Measurements from ENCODE around the gene SLC35A4. TPM values are rescaled to one million over a fixed set of nuclear protein-coding genes. Genes with fewer than 3 reads are reported as not detected.

SLC35A4 gene
- total and polyA plus RNA-seq, 4 donors, result 17.5 to 37.0 (median 26.6) TPM

DNA sequence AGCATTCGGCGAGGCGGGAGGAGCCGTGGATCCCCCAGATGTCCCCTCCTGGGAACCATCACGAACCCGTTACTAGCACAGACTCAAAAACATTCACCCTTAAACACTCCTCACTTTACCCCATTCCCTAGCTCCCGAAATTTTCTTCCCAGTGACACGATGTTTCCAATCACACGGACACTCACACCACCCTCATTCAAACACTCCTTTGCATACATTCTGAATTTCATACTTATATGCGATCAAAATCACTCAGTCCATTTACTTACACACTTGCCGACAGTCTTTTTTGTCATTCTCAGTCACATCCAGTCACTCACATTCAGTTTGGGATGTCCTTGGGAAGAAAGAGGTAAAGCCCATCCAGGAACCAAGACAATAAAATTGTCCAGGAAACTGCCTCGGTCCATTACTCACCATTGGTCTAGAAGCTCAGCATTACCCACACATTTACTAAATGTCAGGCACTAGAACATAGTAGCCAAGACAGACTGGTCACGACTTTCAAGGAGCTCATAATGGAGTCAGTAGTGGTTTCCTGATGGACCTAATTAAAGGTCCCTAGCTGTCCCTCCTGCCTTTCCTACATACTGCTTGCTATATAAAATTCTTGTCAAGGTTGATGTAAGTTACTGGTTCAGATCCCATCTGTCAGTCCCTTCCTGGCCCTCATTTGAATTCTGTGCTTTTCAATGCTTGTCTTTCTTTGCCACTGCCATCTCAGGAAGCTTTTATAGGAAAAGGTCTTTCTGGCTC is 574 bp downstream of the SLC35A4 start:
- Histone ChIP-seq H3K27ac (ENCODE audit: low read depth in 1 of 2, low read length in 2 of 2) (peak overlapping the region; percentile 92 to 96), H3K9ac (ENCODE audit: low read depth in 1 of 2, low read length in 2 of 2) (peak overlapping the region; percentile 73 to 95), H3K36me3 (ENCODE audit: control insufficient read depth in 4 of 4, insufficient read depth in 3 of 4, low read depth in 1 of 4, low read length in 3 of 4) (peaks cover 6 to 20% (median 15%) of the 10 kb centered on the region in 4 donors), H3K4me3 (ENCODE audit: low read depth in 1 of 3, low read length in 3 of 3) (peak overlapping the region; percentile 66 to 97 (median 93)), H3K4me1 (ENCODE audit: control insufficient read depth in 4 of 4, insufficient read depth in 4 of 4, low read length in 3 of 4) (peaks cover 23 to 75% (median 70%) of the 10 kb centered on the region in 4 donors), H3K27me3 (ENCODE audit: control insufficient read depth in 4 of 4, insufficient read depth in 4 of 4, low read length in 3 of 4) (no peaks in the 10 kb centered on the region), H3K9me3 (ENCODE audit: control insufficient read depth in 4 of 4, low read length in 3 of 4) (no peaks in the 10 kb centered on the region)
- TF ChIP-seq RAD21 (IDR thresholded peaks at IDR 0.05) (no peak), TAF1 (conservative IDR thresholded peaks at IDR 0.05) (no peak), SP1 (IDR thresholded peaks at IDR 0.05) (no peak), EGR1 (IDR thresholded peaks at IDR 0.05; ENCODE audit: low read depth in 2 of 2) (no peak), GABPA (IDR thresholded peaks at IDR 0.05 in 1 of 2, conservative IDR thresholded peaks at IDR 0.05 in 1 of 2) (no peak), NR2F2 (IDR thresholded peaks at IDR 0.05) (no peak), JUND (IDR thresholded peaks at IDR 0.05) (no peak), RXRA (IDR thresholded peaks at IDR 0.05) (no peak), HNF4A (conservative IDR thresholded peaks at IDR 0.05) (no peak), FOXA1 (IDR thresholded peaks at IDR 0.05) (no peak), FOXA2 (IDR thresholded peaks at IDR 0.05) (no peak), YY1 (IDR thresholded peaks at IDR 0.05) (no peak), HNF4G (IDR thresholded peaks at IDR 0.05) (no peak)
- TF ChIP-seq, protein P1, sequence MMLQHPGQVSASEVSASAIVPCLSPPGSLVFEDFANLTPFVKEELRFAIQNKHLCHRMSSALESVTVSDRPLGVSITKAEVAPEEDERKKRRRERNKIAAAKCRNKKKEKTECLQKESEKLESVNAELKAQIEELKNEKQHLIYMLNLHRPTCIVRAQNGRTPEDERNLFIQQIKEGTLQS (IDR thresholded peaks at IDR 0.05), result no peak
- TF ChIP-seq, protein P2, sequence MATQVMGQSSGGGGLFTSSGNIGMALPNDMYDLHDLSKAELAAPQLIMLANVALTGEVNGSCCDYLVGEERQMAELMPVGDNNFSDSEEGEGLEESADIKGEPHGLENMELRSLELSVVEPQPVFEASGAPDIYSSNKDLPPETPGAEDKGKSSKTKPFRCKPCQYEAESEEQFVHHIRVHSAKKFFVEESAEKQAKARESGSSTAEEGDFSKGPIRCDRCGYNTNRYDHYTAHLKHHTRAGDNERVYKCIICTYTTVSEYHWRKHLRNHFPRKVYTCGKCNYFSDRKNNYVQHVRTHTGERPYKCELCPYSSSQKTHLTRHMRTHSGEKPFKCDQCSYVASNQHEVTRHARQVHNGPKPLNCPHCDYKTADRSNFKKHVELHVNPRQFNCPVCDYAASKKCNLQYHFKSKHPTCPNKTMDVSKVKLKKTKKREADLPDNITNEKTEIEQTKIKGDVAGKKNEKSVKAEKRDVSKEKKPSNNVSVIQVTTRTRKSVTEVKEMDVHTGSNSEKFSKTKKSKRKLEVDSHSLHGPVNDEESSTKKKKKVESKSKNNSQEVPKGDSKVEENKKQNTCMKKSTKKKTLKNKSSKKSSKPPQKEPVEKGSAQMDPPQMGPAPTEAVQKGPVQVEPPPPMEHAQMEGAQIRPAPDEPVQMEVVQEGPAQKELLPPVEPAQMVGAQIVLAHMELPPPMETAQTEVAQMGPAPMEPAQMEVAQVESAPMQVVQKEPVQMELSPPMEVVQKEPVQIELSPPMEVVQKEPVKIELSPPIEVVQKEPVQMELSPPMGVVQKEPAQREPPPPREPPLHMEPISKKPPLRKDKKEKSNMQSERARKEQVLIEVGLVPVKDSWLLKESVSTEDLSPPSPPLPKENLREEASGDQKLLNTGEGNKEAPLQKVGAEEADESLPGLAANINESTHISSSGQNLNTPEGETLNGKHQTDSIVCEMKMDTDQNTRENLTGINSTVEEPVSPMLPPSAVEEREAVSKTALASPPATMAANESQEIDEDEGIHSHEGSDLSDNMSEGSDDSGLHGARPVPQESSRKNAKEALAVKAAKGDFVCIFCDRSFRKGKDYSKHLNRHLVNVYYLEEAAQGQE (IDR thresholded peaks at IDR 0.05), result no peak
- TF ChIP-seq, protein P3, sequence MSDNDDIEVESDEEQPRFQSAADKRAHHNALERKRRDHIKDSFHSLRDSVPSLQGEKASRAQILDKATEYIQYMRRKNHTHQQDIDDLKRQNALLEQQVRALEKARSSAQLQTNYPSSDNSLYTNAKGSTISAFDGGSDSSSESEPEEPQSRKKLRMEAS (IDR thresholded peaks at IDR 0.05), result no peak
- TF ChIP-seq, protein P4, sequence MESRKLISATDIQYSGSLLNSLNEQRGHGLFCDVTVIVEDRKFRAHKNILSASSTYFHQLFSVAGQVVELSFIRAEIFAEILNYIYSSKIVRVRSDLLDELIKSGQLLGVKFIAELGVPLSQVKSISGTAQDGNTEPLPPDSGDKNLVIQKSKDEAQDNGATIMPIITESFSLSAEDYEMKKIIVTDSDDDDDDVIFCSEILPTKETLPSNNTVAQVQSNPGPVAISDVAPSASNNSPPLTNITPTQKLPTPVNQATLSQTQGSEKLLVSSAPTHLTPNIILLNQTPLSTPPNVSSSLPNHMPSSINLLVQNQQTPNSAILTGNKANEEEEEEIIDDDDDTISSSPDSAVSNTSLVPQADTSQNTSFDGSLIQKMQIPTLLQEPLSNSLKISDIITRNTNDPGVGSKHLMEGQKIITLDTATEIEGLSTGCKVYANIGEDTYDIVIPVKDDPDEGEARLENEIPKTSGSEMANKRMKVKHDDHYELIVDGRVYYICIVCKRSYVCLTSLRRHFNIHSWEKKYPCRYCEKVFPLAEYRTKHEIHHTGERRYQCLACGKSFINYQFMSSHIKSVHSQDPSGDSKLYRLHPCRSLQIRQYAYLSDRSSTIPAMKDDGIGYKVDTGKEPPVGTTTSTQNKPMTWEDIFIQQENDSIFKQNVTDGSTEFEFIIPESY (IDR thresholded peaks at IDR 0.05), result no peak
- TF ChIP-seq, protein P5, sequence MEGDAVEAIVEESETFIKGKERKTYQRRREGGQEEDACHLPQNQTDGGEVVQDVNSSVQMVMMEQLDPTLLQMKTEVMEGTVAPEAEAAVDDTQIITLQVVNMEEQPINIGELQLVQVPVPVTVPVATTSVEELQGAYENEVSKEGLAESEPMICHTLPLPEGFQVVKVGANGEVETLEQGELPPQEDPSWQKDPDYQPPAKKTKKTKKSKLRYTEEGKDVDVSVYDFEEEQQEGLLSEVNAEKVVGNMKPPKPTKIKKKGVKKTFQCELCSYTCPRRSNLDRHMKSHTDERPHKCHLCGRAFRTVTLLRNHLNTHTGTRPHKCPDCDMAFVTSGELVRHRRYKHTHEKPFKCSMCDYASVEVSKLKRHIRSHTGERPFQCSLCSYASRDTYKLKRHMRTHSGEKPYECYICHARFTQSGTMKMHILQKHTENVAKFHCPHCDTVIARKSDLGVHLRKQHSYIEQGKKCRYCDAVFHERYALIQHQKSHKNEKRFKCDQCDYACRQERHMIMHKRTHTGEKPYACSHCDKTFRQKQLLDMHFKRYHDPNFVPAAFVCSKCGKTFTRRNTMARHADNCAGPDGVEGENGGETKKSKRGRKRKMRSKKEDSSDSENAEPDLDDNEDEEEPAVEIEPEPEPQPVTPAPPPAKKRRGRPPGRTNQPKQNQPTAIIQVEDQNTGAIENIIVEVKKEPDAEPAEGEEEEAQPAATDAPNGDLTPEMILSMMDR (IDR thresholded peaks at IDR 0.05; ENCODE audit: low read depth, low read length, missing input control), result no peak
- DNase-seq (ENCODE audit: low spot score), result no peak
- 7% methylated on average over 13 of the region's 13 CpGs for WGBS
